Gastrocnemius medialis (tissue), 4 donors: Measurements from ENCODE around the gene DGKH.

Source experiments
- POLR2A ChIP-seq, 2 donors: fragments of 450-650 bp; IDR thresholded peaks; one replicate each; pipeline ENCODE4 v1.6.1; 2017; ENCODE audit warnings: antibody characterized with exemption in 2 of 2, mild to moderate bottlenecking in 2 of 2, moderate library complexity in 2 of 2
- TF ChIP-seq, protein P1 (sequence below), 5 experiments: fragments of 450-650 bp in 3 of 5; fragments of 200-600 bp in 2 of 5; sonication (generic) in 2 of 5; IDR thresholded peaks in 4 of 5; conservative IDR thresholded peaks in 1 of 5; 1 replicate in 4 of 5; 2 replicates in 1 of 5; pipeline ENCODE4 v1.5.1; 2016 to 2019; ENCODE audit warnings: antibody characterized with exemption in 5 of 5, mild to moderate bottlenecking in 3 of 5, moderate library complexity in 3 of 5

DNA sequence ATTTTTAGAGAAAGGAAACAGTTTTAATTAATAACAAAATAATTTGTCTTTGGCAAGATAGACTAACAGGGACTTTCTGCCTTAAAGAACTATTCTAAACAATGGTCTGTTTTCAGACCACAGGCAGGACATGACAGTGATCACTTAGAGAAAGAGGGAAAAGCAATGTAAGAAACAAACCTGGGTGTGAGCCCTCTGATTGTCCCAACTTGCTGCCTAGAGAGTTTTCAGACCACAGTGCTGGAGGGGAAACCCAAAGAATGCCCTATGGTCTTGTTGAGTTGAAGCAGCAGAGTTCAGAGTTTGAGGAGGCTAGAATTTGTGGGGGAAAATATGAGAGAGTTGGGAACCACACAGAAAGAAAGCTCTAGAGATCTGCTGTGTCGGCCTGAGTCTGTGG, 38.1 kb downstream of the DGKH start:
- TF ChIP-seq, protein P1, sequence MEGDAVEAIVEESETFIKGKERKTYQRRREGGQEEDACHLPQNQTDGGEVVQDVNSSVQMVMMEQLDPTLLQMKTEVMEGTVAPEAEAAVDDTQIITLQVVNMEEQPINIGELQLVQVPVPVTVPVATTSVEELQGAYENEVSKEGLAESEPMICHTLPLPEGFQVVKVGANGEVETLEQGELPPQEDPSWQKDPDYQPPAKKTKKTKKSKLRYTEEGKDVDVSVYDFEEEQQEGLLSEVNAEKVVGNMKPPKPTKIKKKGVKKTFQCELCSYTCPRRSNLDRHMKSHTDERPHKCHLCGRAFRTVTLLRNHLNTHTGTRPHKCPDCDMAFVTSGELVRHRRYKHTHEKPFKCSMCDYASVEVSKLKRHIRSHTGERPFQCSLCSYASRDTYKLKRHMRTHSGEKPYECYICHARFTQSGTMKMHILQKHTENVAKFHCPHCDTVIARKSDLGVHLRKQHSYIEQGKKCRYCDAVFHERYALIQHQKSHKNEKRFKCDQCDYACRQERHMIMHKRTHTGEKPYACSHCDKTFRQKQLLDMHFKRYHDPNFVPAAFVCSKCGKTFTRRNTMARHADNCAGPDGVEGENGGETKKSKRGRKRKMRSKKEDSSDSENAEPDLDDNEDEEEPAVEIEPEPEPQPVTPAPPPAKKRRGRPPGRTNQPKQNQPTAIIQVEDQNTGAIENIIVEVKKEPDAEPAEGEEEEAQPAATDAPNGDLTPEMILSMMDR (IDR thresholded peaks at IDR 0.05 in 4 of 5, conservative IDR thresholded peaks at IDR 0.05 in 1 of 5): no peak
- TF ChIP-seq POLR2A (IDR thresholded peaks at IDR 0.05): no peak
